Measurements from ENCODE around the gene GTF2A2. TPM values are rescaled to one million over a fixed set of nuclear protein-coding genes. Genes with fewer than 3 reads are reported as not detected.
"Not testable (repeated sequence)": the region's sequence is repeated elsewhere in the genome, so short reads cannot be mapped to it uniquely, and the experiment has no call there.

Gene GTF2A2
- total RNA-seq, 2 donors from 2014 or later = 48.0 to 57.2 TPM

DNA sequence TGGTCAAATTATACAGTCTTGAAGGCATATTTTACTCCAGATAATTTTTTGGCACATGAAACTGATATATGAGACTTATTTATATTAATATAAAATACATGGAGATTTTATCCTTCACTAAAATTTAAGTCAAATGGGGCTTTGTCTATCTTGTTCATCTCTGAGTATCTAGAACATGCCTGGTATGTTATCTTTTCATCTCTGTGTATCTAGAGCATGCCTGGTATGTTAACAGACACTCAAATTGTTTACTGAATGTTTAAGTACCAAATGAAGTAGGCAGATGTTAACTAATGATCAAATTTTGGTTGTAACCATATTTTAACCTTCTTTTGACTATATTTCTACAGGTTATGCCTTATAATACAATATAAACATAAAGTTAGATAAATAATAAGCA, 7.7 kb downstream of the GTF2A2 start:
- DNase-seq (no peak), ATAC-seq (no peak)
- H3K9me3 ChIP-seq (ENCODE audit: control insufficient read depth, low read length, poor library complexity, severe bottlenecking) = no peaks in the 10 kb centered on the region
- H3K27ac Mint-ChIP-seq = no peak overlapping the region
- peaks cover 9% of the 10 kb centered on the region for H3K4me1 Mint-ChIP-seq
- H3K36me3 Mint-ChIP-seq (ENCODE audit: low read depth) = peaks cover 9% of the 10 kb centered on the region
- H3K27me3 Mint-ChIP-seq = no peaks in the 10 kb centered on the region
- H3K4me3 Mint-ChIP-seq = no peak overlapping the region

- H3K27ac Mint-ChIP-seq = no peak overlapping the region
- ATAC-seq = no peak
- peaks cover 10% of the 10 kb centered on the region for H3K36me3 Mint-ChIP-seq (ENCODE audit: low read depth)
- peaks cover 8% of the 10 kb centered on the region for H3K4me1 Mint-ChIP-seq
- no peaks in the 10 kb centered on the region for H3K9me3 ChIP-seq (ENCODE audit: control insufficient read depth, low read length, poor library complexity, severe bottlenecking)
- no peak for DNase-seq
- no peaks in the 10 kb centered on the region for H3K27me3 Mint-ChIP-seq
- no peak overlapping the region for H3K4me3 Mint-ChIP-seq
Observed at GRCh38 chr15:59647085-59647484, 10.2 kb downstream of the GTF2A2 start.

DNA sequence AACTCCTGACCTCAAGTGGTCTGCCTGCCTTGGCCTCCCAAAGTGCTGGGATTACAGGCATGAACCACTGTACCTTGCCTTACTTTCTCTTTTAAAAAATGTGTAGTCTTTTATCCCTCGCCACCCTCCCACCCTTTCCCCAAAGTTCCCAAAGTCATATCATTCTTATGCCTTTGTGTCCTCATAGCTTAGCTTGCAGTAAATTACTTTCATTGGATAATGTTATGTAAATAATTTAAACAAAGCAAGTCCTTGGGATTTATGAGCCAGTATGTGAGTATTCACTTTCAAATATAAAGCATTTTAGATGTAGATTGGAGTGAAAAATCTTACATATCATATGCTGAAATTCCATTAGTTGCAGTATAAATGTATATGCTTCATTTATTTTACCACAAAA, 11.0 kb downstream of the GTF2A2 start:
- H3K27me3 Mint-ChIP-seq = no peaks in the 10 kb centered on the region
- H3K4me1 Mint-ChIP-seq = peaks cover 8% of the 10 kb centered on the region
- no peak overlapping the region for H3K4me3 Mint-ChIP-seq
- no peak overlapping the region for H3K27ac Mint-ChIP-seq
- H3K36me3 Mint-ChIP-seq (ENCODE audit: low read depth) = peaks cover 10% of the 10 kb centered on the region
- no peaks in the 10 kb centered on the region for H3K9me3 ChIP-seq (ENCODE audit: control insufficient read depth, low read length, poor library complexity, severe bottlenecking)
- DNase-seq (no peak), ATAC-seq (no peak)

GRCh38 chr15:59645812-59646211, 11.5 kb downstream of the GTF2A2 start:
- not testable (repeated sequence) for ATAC-seq; H3K4me3 Mint-ChIP-seq; DNase-seq; H3K27ac Mint-ChIP-seq; H3K36me3 Mint-ChIP-seq (ENCODE audit: low read depth); H3K9me3 ChIP-seq (ENCODE audit: control insufficient read depth, low read length, poor library complexity, severe bottlenecking); H3K4me1 Mint-ChIP-seq; H3K27me3 Mint-ChIP-seq

DNA sequence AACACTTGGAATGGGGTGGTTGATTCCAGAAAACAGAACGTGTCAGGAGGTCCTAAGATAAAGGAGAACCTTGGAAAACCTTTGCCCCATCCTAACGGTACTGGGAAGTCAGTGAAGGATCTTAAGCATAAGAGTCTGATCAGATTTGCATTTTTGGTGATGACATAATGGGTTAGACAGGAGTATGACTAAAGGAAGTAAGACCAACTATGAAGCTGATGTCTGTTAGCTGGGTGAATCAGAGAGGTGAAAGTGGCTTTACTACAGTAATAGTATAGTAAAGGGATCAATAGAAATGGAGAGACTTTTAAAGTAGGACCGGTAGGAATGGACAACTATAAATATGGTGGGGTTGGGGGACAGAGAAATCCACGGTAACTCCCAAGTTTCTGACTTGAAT, 12.6 kb downstream of the GTF2A2 start:
- Mint-ChIP-seq H3K27ac (peak overlapping the region; percentile 72), H3K36me3 (ENCODE audit: low read depth) (peaks cover 10% of the 10 kb centered on the region), H3K27me3 (no peaks in the 10 kb centered on the region), H3K4me3 (no peak overlapping the region), H3K4me1 (peaks cover 8% of the 10 kb centered on the region)
- DNase-seq (no peak), ATAC-seq (no peak)
- no peaks in the 10 kb centered on the region for H3K9me3 ChIP-seq (ENCODE audit: control insufficient read depth, low read length, poor library complexity, severe bottlenecking)

DNA sequence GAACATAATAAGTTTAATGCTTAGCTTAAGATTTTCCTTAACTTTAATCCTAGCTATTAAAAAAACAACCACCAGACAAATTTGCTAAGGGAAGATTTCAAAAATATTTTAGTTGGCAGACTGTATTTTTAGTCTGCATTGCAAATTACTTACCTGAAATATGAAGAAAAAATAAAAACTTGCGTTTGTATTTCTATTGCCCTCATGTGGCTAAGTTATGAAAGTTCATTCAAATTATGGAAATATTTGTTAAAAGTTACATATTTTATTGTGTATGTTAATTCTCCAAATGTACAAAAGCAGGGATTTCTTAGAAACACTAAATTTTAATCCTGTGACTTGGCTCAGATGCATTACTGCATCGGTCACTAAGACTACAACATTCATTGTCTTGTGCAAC, 15.0 kb downstream of the GTF2A2 start:
- ATAC-seq (no peak), DNase-seq (no peak)
- H3K4me1 Mint-ChIP-seq = peaks cover 8% of the 10 kb centered on the region
- no peaks in the 10 kb centered on the region for H3K9me3 ChIP-seq (ENCODE audit: control insufficient read depth, low read length, poor library complexity, severe bottlenecking)
- no peak overlapping the region for H3K4me3 Mint-ChIP-seq
- peaks cover 10% of the 10 kb centered on the region for H3K36me3 Mint-ChIP-seq (ENCODE audit: low read depth)
- H3K27ac Mint-ChIP-seq = no peak overlapping the region
- H3K27me3 Mint-ChIP-seq = no peaks in the 10 kb centered on the region

GRCh38 chr15:59637507-59637906, 19.8 kb downstream of the GTF2A2 start:
- DNase-seq; H3K9me3 ChIP-seq (ENCODE audit: control insufficient read depth, low read length, poor library complexity, severe bottlenecking); H3K4me1 Mint-ChIP-seq; H3K36me3 Mint-ChIP-seq (ENCODE audit: low read depth); ATAC-seq; H3K27ac Mint-ChIP-seq; H3K4me3 Mint-ChIP-seq: not testable (repeated sequence)
- peaks cover 12% of the 10 kb centered on the region for H3K27me3 Mint-ChIP-seq

DNA sequence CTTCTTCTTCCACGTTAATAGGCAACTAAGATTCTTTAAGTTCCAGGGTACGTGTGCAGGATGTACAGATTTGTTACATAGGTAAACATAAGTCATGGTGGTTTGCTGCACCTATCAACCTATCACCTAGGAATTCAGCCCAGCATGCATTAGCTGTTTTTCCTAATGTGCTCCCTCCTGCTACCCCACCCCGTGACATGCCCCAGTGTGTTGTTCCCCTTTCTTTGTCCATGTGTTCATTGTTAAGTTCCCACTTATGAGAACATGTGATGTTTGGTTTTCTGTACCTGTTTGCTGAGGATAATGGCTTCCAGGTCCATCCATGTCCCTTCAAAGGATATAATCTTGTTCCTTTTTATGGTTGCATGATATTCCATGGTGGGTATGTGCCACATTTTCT, 21.1 kb downstream of the GTF2A2 start:
- Mint-ChIP-seq H3K4me1 (no peaks in the 10 kb centered on the region), H3K36me3 (ENCODE audit: low read depth) (no peaks in the 10 kb centered on the region), H3K27me3 (peaks cover 19% of the 10 kb centered on the region), H3K4me3 (no peak overlapping the region), H3K27ac (no peak overlapping the region)
- ATAC-seq (no peak), DNase-seq (no peak)
- no peaks in the 10 kb centered on the region for H3K9me3 ChIP-seq (ENCODE audit: control insufficient read depth, low read length, poor library complexity, severe bottlenecking)

DNA sequence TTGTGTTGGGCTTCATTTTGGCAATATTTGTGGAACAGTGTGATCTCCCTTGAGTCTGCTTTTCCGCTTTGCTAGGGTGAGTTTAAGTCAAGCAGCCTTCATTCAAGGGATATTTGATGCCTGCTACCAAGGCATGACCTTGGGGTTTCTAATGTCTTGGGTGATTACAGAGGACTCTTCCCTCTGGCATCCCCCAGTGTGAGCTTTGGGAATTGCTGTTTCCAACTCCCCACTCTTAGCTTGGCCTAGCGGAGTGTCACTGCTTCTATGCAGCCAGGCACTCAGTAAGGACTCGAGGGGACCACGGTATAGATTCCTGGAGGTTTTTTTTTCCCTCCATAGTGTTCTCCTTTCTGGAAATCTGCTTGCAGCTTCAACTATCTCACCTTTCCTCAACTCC, 24.6 kb downstream of the GTF2A2 start:
- no peaks in the 10 kb centered on the region for H3K9me3 ChIP-seq (ENCODE audit: control insufficient read depth, low read length, poor library complexity, severe bottlenecking)
- DNase-seq (no peak), ATAC-seq (no peak)
- no peak overlapping the region for H3K27ac Mint-ChIP-seq
- H3K4me1 Mint-ChIP-seq = no peaks in the 10 kb centered on the region
- H3K27me3 Mint-ChIP-seq = peaks cover 19% of the 10 kb centered on the region
- no peak overlapping the region for H3K4me3 Mint-ChIP-seq
- H3K36me3 Mint-ChIP-seq (ENCODE audit: low read depth) = no peaks in the 10 kb centered on the region

DNA sequence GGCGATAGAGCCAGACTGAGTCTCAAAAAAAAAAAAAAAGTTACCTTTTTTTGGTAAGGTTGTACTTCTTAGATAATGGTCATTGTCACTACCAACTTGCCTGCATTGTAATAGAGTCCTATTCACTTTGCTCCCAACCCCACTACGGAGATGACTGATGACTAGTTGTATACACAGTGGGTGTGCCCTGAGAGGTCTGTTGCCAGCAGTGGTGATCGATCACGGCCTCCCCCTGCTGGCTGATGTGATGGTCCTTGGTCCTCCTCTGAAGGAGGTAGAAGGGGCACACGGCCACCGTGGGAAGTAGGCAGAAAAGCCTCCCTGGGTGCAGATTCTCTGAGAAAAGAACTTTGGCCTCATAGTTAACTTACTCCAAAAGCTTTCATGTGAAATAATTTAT, 35.0 kb downstream of the GTF2A2 start:
- no peak for ATAC-seq
- Mint-ChIP-seq H3K27ac (no peak overlapping the region), H3K4me3 (no peak overlapping the region), H3K36me3 (ENCODE audit: low read depth) (no peaks in the 10 kb centered on the region), H3K27me3 (peaks cover 38% of the 10 kb centered on the region), H3K4me1 (peaks cover 2% of the 10 kb centered on the region)
- H3K9me3 ChIP-seq (ENCODE audit: control insufficient read depth, low read length, poor library complexity, severe bottlenecking) = no peaks in the 10 kb centered on the region
- no peak for DNase-seq

- no peaks in the 10 kb centered on the region for H3K4me1 Mint-ChIP-seq
- ATAC-seq = no peak
Observed at GRCh38 chr15:59618406-59618805, 38.9 kb downstream of the GTF2A2 start.

GRCh38 chr15:59616379-59616778, 40.9 kb downstream of the GTF2A2 start:
- peaks cover 3% of the 10 kb centered on the region for H3K4me1 Mint-ChIP-seq
- H3K27ac Mint-ChIP-seq = no peak overlapping the region
- H3K4me3 Mint-ChIP-seq = no peak overlapping the region
- no peaks in the 10 kb centered on the region for H3K36me3 Mint-ChIP-seq (ENCODE audit: low read depth)
- DNase-seq = no peak
- H3K27me3 Mint-ChIP-seq = peaks cover 66% of the 10 kb centered on the region
- no peaks in the 10 kb centered on the region for H3K9me3 ChIP-seq (ENCODE audit: control insufficient read depth, low read length, poor library complexity, severe bottlenecking)
- no peak for ATAC-seq

More at GRCh38 chr15:59618406-59618805, 38.9 kb downstream of the GTF2A2 start:
- Mint-ChIP-seq H3K4me3 (no peak overlapping the region), H3K27ac (no peak overlapping the region), H3K27me3 (peaks cover 54% of the 10 kb centered on the region), H3K36me3 (ENCODE audit: low read depth) (no peaks in the 10 kb centered on the region)
- no peaks in the 10 kb centered on the region for H3K9me3 ChIP-seq (ENCODE audit: control insufficient read depth, low read length, poor library complexity, severe bottlenecking)
- no peak for DNase-seq

DNA sequence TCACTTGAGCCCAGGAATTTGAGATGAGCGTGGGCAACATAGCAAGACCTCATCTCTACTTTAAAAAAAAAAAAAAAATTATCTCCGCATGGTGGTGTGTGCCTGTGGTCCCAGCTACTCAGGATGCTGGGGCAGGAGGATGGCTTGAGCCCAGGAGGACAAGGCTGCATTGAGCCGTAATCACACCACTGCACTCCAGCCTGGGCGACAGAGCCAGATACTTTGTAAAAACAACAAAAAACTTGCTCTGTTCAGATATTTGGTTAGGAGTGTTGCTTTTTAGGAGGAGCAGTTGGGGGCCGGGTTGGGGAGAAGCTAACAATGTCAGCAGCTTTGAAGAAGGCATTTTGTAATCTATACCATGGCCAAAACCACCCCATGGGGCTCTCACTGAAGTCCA, 41.7 kb downstream of the GTF2A2 start:
- H3K9me3 ChIP-seq (ENCODE audit: control insufficient read depth, low read length, poor library complexity, severe bottlenecking) = no peaks in the 10 kb centered on the region
- H3K36me3 Mint-ChIP-seq (ENCODE audit: low read depth) = peaks cover 2% of the 10 kb centered on the region
- DNase-seq = no peak
- no peak overlapping the region for H3K4me3 Mint-ChIP-seq
- H3K27me3 Mint-ChIP-seq = peaks cover 66% of the 10 kb centered on the region
- peaks cover 5% of the 10 kb centered on the region for H3K4me1 Mint-ChIP-seq
- ATAC-seq = no peak
- H3K27ac Mint-ChIP-seq = no peak overlapping the region

DNA sequence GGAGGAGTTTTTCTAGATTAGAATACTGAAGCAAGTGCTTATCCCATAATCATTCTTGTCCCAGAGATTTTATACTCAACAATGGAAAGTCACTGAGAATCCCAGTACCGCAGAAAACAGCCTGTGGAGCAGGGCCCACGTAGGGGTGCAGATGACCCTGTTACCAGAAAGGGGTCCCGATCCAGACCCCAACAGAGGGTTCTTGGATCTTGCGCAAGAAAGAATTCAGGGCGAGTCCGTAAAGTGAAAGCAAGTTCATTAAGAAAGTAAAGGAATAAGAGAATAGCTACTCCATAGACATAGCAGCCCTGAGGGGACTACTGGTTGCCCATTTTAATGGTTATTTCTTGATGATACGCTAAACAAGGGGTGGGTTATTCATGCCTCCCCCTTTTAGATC, 43.2 kb downstream of the GTF2A2 start:
- no peak overlapping the region for H3K27ac Mint-ChIP-seq
- H3K9me3 ChIP-seq (ENCODE audit: control insufficient read depth, low read length, poor library complexity, severe bottlenecking) = no peaks in the 10 kb centered on the region
- ATAC-seq (no peak), DNase-seq (no peak)
- H3K36me3 Mint-ChIP-seq (ENCODE audit: low read depth) = peaks cover 2% of the 10 kb centered on the region
- no peak overlapping the region for H3K4me3 Mint-ChIP-seq
- H3K4me1 Mint-ChIP-seq = peaks cover 5% of the 10 kb centered on the region
- peaks cover 53% of the 10 kb centered on the region for H3K27me3 Mint-ChIP-seq
